GM23338 (cell line): Measurements from ENCODE around the gene ABCC3.

Experiments used
- CREB1 ChIP-seq: fragments of 250-450 bp; sonication (Bioruptor Pico); IDR thresholded peaks from 2 replicates; pipeline ENCODE4 v1.5.0; 2020; ENCODE audit warnings: low read depth, mild to moderate bottlenecking, moderate library complexity
- EZH2 ChIP-seq: fragments of 200-600 bp; sonication (generic); IDR thresholded peaks from one replicate; pipeline ENCODE4 v1.8.0; 2017; ENCODE audit warnings: antibody characterized with exemption, mild to moderate bottlenecking, low read depth; ENCODE audit not compliant: unreplicated experiment
- EZH2phosphoT487 ChIP-seq: fragments of 200-600 bp; sonication (generic); IDR thresholded peaks from one replicate; pipeline ENCODE4 v1.8.1; 2018; ENCODE audit warnings: antibody characterized with exemption; ENCODE audit not compliant: unreplicated experiment
- JUNB ChIP-seq: IDR thresholded peaks from one replicate; pipeline ENCODE4 v1.6.1; 2016; ENCODE audit warnings: antibody characterized with exemption; ENCODE audit not compliant: unreplicated experiment
- NANOG ChIP-seq: IDR thresholded peaks from 2 replicates; pipeline ENCODE4 v1.6.1; 2016; ENCODE audit warnings: antibody characterized with exemption, borderline replicate concordance
- POLR2AphosphoS5 ChIP-seq: IDR thresholded peaks from 2 replicates; pipeline ENCODE4 v1.6.1; 2016; ENCODE audit warnings: antibody characterized with exemption, low read depth
- ZNF331 ChIP-seq: fragments of 250-450 bp; sonication (Bioruptor Pico); IDR thresholded peaks from 2 replicates; pipeline ENCODE4 v1.5.0; 2020; ENCODE audit warnings: low read depth, mild to moderate bottlenecking, moderate library complexity
- TF ChIP-seq, protein P1 (sequence below), 2 experiments: fragments of 200-600 bp in 1 of 2; sonication (generic) in 1 of 2; conservative IDR thresholded peaks; 2 replicates each; pipeline versions ENCODE4 v1.5.1 to v1.6.1; 2016 to 2017; ENCODE audit warnings: antibody characterized with exemption in 2 of 2, low read depth in 2 of 2, mild to moderate bottlenecking in 2 of 2, moderate library complexity in 1 of 2
- TF ChIP-seq, protein P2 (sequence below): IDR thresholded peaks from one replicate; pipeline ENCODE4 v1.6.1; 2018; ENCODE audit warnings: antibody characterized with exemption; ENCODE audit not compliant: unreplicated experiment
- TF ChIP-seq, protein P3 (sequence below): IDR thresholded peaks from 2 replicates; pipeline ENCODE4 v1.6.1; 2016; ENCODE audit warnings: antibody characterized with exemption

DNA sequence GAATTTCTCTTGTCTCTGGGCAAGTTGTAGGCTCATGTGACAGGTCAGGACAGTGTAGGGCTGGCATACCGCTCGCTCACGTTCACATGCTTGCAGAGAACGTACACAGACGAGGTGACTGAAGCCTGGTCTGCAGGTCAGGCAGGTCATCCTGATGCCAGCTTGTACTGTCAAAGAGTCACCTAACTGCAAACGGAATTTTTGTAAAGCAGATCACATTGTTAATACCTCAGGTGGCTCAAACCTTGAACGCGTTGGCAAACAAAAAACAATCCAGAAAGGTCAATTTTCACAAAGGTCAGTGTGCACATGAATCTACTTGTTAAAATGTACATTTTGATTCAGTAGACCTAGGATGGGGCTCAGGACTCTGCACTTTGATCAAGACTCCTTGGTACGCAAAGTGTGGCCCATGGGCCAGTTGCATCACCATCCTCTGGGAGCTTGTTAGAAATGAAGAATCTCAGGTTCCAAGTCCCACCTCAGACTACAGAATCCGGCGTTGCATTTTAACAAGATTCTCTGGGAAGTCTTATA lies 44.4 kb downstream of the ABCC3 start:
- TF ChIP-seq CREB1 (CRISPR knock-in tag) (no peak), NANOG (no peak), EZH2phosphoT487 (no peak), POLR2AphosphoS5 (no peak), EZH2 (no peak), ZNF331 (CRISPR knock-in tag) (no peak), JUNB (no peak)
- TF ChIP-seq, protein P1, sequence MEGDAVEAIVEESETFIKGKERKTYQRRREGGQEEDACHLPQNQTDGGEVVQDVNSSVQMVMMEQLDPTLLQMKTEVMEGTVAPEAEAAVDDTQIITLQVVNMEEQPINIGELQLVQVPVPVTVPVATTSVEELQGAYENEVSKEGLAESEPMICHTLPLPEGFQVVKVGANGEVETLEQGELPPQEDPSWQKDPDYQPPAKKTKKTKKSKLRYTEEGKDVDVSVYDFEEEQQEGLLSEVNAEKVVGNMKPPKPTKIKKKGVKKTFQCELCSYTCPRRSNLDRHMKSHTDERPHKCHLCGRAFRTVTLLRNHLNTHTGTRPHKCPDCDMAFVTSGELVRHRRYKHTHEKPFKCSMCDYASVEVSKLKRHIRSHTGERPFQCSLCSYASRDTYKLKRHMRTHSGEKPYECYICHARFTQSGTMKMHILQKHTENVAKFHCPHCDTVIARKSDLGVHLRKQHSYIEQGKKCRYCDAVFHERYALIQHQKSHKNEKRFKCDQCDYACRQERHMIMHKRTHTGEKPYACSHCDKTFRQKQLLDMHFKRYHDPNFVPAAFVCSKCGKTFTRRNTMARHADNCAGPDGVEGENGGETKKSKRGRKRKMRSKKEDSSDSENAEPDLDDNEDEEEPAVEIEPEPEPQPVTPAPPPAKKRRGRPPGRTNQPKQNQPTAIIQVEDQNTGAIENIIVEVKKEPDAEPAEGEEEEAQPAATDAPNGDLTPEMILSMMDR (conservative IDR thresholded peaks at IDR 0.05; ENCODE audit: low read depth in 2 of 2): no peak
- TF ChIP-seq, protein P2, sequence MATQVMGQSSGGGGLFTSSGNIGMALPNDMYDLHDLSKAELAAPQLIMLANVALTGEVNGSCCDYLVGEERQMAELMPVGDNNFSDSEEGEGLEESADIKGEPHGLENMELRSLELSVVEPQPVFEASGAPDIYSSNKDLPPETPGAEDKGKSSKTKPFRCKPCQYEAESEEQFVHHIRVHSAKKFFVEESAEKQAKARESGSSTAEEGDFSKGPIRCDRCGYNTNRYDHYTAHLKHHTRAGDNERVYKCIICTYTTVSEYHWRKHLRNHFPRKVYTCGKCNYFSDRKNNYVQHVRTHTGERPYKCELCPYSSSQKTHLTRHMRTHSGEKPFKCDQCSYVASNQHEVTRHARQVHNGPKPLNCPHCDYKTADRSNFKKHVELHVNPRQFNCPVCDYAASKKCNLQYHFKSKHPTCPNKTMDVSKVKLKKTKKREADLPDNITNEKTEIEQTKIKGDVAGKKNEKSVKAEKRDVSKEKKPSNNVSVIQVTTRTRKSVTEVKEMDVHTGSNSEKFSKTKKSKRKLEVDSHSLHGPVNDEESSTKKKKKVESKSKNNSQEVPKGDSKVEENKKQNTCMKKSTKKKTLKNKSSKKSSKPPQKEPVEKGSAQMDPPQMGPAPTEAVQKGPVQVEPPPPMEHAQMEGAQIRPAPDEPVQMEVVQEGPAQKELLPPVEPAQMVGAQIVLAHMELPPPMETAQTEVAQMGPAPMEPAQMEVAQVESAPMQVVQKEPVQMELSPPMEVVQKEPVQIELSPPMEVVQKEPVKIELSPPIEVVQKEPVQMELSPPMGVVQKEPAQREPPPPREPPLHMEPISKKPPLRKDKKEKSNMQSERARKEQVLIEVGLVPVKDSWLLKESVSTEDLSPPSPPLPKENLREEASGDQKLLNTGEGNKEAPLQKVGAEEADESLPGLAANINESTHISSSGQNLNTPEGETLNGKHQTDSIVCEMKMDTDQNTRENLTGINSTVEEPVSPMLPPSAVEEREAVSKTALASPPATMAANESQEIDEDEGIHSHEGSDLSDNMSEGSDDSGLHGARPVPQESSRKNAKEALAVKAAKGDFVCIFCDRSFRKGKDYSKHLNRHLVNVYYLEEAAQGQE: no peak
- TF ChIP-seq, protein P3, sequence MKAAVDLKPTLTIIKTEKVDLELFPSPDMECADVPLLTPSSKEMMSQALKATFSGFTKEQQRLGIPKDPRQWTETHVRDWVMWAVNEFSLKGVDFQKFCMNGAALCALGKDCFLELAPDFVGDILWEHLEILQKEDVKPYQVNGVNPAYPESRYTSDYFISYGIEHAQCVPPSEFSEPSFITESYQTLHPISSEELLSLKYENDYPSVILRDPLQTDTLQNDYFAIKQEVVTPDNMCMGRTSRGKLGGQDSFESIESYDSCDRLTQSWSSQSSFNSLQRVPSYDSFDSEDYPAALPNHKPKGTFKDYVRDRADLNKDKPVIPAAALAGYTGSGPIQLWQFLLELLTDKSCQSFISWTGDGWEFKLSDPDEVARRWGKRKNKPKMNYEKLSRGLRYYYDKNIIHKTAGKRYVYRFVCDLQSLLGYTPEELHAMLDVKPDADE: no peak
